ENCODE results near the gene KRT72. TPM values are rescaled to one million over a fixed set of nuclear protein-coding genes. Genes with fewer than 3 reads are reported as not detected.

KRT72 gene
- total RNA-seq, 1 donor from 2014 or later = not detected

- Histone ChIP-seq H3K4me3 (no peak overlapping the region), H3K4me1 (no peaks in the 10 kb centered on the region), H3K36me3 (no peaks in the 10 kb centered on the region), H3K27ac (no peak overlapping the region), H3K9me3 (no peaks in the 10 kb centered on the region), H3K27me3 (no peaks in the 10 kb centered on the region)
- TF ChIP-seq POLR2AphosphoS5 (IDR thresholded peaks at IDR 0.05; ENCODE audit: insufficient read depth in 1 of 2, low read depth in 1 of 2) (no peak), POLR2A (IDR thresholded peaks at IDR 0.05) (no peak)
- TF ChIP-seq, protein P1, sequence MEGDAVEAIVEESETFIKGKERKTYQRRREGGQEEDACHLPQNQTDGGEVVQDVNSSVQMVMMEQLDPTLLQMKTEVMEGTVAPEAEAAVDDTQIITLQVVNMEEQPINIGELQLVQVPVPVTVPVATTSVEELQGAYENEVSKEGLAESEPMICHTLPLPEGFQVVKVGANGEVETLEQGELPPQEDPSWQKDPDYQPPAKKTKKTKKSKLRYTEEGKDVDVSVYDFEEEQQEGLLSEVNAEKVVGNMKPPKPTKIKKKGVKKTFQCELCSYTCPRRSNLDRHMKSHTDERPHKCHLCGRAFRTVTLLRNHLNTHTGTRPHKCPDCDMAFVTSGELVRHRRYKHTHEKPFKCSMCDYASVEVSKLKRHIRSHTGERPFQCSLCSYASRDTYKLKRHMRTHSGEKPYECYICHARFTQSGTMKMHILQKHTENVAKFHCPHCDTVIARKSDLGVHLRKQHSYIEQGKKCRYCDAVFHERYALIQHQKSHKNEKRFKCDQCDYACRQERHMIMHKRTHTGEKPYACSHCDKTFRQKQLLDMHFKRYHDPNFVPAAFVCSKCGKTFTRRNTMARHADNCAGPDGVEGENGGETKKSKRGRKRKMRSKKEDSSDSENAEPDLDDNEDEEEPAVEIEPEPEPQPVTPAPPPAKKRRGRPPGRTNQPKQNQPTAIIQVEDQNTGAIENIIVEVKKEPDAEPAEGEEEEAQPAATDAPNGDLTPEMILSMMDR (IDR thresholded peaks at IDR 0.05) = no peak
- intact Hi-C loops (cut with DNase I) = no loop called here
- peak; percentile 22 to 46 for DNase-seq (ENCODE audit: extremely low spot score in 2 of 2)
Observed at GRCh38 chr12:52612431-52613383, 11.4 kb upstream of the KRT72 start.

DNA sequence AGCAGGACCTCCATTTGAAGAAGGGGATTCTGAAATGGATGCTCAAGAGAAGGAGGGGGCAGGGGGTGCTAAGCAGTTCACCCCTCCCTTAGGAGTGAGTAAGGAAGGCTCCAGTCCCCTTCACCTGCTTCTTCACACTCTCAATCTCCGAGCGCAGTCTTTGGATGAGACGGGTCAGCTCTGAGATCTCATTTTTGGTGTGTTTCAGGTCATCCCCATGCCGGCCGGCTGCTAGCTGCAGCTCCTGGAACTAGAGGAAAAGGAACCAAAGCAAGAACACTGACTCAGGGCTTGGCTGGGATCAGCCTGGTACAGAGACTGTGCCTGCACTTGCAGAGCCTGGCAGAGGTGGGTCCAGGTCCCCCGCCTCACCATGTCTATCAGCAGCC, 9.8 kb upstream of the KRT72 start:
- Histone ChIP-seq H3K4me1 (no peaks in the 10 kb centered on the region), H3K36me3 (no peaks in the 10 kb centered on the region), H3K27ac (no peak overlapping the region), H3K4me3 (no peak overlapping the region), H3K27me3 (no peaks in the 10 kb centered on the region), H3K9me3 (no peaks in the 10 kb centered on the region)
- TF ChIP-seq POLR2AphosphoS5 (IDR thresholded peaks at IDR 0.05; ENCODE audit: insufficient read depth in 1 of 2, low read depth in 1 of 2) (no peak), POLR2A (IDR thresholded peaks at IDR 0.05) (no peak)
- TF ChIP-seq, protein P1 (IDR thresholded peaks at IDR 0.05) = no peak
- DNase-seq (ENCODE audit: extremely low spot score in 2 of 2) = peak; percentile 60 to 81
- intact Hi-C loops (cut with DNase I) = no loop called here

GRCh38 chr12:52608826-52609630, 7.8 kb upstream of the KRT72 start:
- TF ChIP-seq, protein P1 (IDR thresholded peaks at IDR 0.05) = no peak
- TF ChIP-seq POLR2AphosphoS5 (IDR thresholded peaks at IDR 0.05; ENCODE audit: insufficient read depth in 1 of 2, low read depth in 1 of 2) = no peak
- no peak for TF ChIP-seq POLR2A (IDR thresholded peaks at IDR 0.05)
- DNase-seq (ENCODE audit: extremely low spot score in 2 of 2) = peak; percentile 67 to 81
- no peaks in the 10 kb centered on the region for H3K27me3 ChIP-seq

DNA sequence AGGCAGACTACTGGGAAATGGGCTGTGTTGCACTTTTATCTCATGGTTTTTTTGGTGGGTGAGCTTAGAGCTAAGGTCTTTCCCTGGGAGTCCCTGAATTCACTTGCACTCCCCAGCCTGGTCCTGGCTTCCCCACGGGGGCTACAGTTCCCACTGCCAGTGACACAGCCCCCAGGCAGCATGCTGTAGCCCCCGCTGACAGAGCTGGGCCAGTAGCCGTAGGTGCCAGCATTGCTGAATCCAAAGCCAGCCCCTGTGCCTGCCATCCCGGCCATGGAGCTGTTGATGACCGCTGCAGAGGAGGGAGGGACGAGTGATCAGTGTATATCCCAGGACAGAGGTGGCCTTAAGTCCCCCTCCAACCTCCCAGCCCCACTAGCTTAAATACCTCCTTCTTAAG, 6.9 kb upstream of the KRT72 start:
- H3K9me3 ChIP-seq = no peaks in the 10 kb centered on the region

More at GRCh38 chr12:52608826-52609630, 7.8 kb upstream of the KRT72 start:
- no peak overlapping the region for H3K4me3 ChIP-seq
- no peak overlapping the region for H3K27ac ChIP-seq
- H3K9me3 ChIP-seq = no peaks in the 10 kb centered on the region
- intact Hi-C loops (cut with DNase I) = no loop called here
- H3K36me3 ChIP-seq = no peaks in the 10 kb centered on the region
- no peaks in the 10 kb centered on the region for H3K4me1 ChIP-seq

GRCh38 chr12:52607314-52607713, 6.1 kb upstream of the KRT72 start:
- DNase-seq (ENCODE audit: extremely low spot score in 2 of 2) = peak; percentile 27 to 79
- Histone ChIP-seq H3K9me3 (no peaks in the 10 kb centered on the region), H3K4me1 (no peaks in the 10 kb centered on the region), H3K36me3 (no peaks in the 10 kb centered on the region), H3K27me3 (no peaks in the 10 kb centered on the region), H3K27ac (no peak overlapping the region), H3K4me3 (no peak overlapping the region)
- TF ChIP-seq POLR2AphosphoS5 (IDR thresholded peaks at IDR 0.05; ENCODE audit: insufficient read depth in 1 of 2, low read depth in 1 of 2) (no peak), POLR2A (IDR thresholded peaks at IDR 0.05) (no peak)
- TF ChIP-seq, protein P1 (IDR thresholded peaks at IDR 0.05) = no peak
- intact Hi-C loops (cut with DNase I) = no loop called here

More for the DNA sequence above, 6.9 kb upstream of the KRT72 start:
- DNase-seq (ENCODE audit: extremely low spot score in 2 of 2) = peak in 1 of 2 donors; percentile 84
- Histone ChIP-seq H3K36me3 (no peaks in the 10 kb centered on the region), H3K4me1 (no peaks in the 10 kb centered on the region), H3K27me3 (no peaks in the 10 kb centered on the region), H3K27ac (no peak overlapping the region), H3K4me3 (no peak overlapping the region)
- no peak for TF ChIP-seq POLR2A (IDR thresholded peaks at IDR 0.05)
- TF ChIP-seq POLR2AphosphoS5 (IDR thresholded peaks at IDR 0.05; ENCODE audit: insufficient read depth in 1 of 2, low read depth in 1 of 2) = no peak
- intact Hi-C loops (cut with DNase I) = no loop called here

Data from vagina (tissue), 2 donors.